Stimulated activated CD8-positive, alpha-beta memory T cell treated with anti-CD3 and anti-CD28 coated beads, Interleukin-15, amount 100 ng/mL, for 24 hours (primary cell): ENCODE results near the gene MMP17.

Source experiments
- DNase-seq: peaks from one replicate; pipeline ENCODE4 v3.0.0-alpha.2; 2020; ENCODE audit warnings: low read depth

MMP17 gene

DNA sequence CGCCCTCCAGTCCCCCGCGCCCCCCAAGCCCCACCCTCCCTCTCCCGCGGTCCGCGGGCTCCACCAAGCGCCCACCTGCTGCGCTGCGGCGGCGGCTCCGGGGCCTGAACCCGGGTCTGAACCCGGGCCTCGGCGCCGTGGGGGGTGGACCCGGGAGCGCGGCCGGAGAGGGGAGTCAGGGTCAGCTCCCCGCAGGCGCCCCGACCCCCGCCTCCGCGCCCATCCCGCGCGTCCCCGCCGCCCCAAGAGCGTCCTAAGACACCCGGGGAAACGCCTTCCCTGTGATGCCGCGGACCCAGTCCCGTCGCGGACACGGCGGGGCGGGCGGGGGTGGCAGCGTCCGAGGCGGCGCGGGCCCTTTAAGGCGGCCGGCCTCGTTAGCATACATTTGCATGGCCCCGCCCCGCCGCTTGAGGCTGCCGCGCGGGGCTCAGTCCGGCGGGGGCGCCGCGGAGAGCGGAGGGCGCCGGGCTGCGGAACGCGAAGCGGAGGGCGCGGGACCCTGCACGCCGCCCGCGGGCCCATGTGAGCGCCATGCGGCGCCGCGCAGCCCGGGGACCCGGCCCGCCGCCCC, at the start of gene MMP17:
Gene MMP17 (plus strand): TSS at position 433 of the 574 bp plus-strand sequence. CDS start 102 bp downstream, at position 535.
- no peak for DNase-seq

DNA sequence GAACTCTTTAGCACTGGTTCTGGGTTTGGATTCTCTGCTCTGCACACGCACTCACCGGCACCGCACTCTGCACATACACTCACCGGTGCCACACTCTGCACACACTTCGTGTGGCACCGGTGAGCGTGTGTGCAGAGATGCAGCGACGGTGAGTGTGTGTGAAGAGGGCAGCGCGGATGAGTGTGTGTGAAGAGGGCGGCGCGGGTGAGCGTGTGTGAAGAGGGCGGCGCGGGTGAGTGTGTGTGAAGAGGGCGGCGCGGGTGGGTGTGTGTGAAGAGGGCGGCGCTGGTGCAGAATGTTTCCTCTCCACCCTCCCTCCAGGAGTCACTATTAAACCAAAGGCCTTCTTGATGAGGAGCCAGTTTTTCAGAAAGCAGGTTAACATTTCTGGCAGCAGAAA, 49.2 kb upstream of the MMP17 start:
- no peak for DNase-seq

DNA sequence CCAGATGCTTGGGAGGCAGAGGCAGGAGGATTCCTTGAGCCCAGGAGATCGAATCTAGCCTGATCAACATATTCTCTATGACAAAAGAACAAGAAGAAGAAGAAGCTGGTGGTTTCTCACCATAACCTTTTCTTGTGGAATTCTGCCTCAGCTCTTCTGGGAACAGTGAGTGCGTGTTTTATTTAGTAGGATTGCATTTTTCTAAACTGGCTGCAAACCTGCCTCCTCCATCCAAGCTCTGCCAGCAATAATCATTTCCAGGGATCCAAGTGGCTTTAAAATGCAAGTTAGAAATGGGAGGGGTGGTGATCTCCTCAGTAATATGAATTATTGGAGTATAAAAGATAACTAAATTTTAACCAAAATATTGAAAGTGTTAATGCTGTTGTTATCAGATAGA, 46.1 kb upstream of the MMP17 start:
- DNase-seq: no peak

DNA sequence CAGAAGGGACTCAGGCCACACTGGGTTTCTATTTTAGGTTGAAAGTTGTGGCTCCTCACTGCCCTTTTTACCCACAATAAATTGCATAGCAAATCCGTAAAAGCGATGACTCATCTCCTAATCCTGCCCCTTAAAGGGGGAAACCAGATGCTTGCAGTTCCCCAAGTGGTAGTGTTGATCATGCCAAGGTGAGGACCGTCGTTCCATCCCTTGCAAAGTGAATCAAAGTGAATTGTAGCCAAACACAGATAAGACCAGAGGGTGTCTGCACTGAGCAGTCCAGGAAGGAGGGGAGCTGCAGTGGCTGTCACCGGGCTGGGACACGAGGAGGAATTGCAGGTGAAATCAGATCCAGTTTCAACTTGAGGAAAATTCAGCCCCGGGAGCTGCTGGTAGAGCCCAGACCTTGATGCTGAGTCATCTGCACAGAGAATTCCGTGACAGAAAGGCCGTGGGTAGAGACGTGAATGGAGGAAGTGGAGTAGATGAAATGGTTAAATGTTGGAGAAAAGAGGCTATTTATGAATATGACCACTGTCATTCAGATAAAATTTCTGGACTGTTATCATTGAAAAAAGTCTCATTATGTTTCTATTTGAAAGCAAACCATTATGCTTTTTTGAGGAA, 44.2 kb upstream of the MMP17 start:
- no peak for DNase-seq

DNA sequence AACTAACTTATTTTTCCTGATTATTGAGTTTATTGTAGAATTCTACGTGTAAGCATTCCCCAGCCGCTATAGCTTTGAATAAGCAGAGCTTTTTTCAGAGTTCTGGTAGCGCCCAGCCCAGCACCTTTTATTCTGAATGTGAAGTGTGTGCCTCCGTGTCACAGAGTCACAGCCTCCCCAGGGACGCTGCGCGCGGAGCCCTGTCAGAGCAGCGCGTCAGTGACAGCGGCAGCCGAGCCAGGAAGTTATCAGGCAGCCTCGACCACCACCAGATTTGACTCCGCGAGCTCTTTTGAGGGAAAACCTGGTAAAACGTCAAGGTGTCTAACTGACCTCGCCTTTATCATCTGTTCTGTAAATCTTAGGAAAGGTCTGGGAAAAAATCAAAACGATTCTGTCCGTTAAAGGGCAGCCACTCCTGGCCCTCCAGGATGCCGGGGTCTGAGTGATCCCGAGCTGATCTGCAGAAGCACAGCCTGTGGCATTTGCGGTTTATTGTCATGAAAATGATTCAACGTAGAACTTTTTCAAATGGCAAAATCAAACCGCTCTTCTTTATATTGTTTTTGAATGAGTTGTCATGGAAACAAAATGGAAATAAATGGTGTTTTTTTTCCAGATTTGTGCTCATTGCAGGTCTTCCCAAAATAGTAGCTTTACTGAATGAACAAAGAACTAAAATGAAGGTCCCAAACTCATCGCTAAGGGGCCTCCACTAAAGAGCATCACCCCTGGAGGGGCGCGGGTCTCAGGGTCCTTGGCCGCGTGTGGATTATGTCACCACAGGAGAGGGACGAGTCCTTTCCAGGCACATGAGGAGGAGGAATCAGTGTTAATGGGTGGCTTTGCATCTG, 43.1 kb upstream of the MMP17 start:
- no peak for DNase-seq

DNA sequence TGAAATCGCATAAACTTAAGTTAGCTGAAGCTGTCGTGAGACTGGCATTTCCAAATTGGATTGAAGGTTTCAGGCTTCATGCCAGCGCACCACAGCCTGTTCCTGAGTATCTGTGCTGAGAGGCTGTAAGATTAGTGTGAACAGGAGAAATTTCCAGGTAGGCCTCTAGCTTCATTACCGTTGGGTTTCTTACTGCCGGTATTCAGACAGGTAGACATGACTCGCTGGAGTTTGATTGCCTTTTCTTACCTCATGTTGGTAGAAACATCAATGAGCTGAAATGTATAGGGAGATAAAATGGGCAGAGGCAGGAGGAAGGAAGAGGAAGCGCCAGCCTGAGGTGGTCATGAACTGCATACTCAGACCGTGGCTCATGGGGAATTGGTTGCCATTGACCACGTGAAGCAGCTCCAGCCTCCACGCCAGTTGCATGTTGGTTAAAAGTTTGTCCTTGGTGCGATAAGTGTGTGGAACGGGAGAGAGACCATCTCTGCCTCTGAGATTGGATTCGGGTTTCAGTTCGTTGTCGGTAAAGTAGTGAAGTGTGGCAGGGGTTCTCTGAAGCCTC, 42.3 kb upstream of the MMP17 start:
- DNase-seq: no peak

DNA sequence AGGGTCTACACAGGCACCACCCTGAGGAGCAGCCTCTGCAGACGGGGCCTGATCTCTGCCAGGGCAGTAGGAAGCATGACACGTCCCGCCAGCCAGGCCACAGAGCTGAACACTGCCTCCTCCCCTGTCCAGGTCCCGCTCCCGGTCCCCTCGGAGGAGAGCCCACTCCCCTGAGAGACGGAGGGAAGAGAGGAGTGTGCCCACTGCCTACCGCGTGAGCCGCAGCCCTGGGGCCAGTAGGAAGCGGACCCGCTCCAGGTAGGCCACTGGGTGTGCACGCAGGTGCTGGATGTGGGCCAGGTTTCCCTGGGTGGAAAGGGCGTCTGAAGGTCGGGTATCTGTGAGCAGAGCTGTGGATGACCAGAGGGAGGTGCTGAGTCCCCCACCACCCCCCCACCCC, 41.9 kb upstream of the MMP17 start:
- no peak for DNase-seq

DNA sequence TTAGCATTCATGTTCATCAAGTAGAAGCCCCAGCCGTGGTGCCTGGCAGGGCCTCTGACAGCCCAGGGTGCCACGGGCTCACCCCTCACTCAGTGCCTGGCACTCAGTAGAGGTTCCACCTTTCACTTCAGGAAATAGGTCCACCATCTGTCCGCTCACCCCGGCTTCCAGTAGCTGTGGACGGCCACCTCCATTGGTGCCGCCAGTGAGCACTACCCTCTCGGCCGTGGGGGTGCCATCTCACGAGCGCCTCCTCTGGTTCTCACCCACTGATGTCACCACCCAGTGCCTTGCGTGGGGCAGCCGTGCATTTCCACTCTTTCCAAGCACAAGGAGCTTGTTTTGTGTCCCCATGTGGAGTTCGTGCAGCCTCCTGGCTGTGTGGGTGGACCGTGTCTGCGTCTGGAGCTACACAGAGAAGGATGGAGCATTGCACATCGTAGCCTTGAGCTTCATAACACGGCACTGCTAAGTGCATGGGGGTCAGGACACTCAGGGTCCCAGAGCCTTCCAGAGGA, 41.0 kb upstream of the MMP17 start:
- no peak for DNase-seq

DNA sequence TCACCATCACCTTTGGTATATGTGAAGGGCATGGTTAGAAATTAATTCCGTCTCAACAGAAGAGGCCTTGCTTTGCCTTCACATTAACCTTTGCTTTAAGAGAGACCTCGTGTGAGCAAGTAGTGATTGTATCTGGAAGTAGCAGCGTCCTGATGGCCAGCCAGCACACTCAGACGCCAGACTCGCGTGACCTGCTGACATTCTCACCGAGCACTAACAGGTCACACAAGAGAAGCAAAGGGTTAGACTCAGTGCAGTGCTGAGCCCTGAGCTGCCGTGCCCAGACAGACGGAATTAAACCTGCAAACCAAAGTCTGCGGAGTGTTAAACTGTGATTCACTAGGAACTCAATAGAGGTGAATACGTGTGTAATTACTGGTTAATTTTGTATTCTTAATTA, 40.1 kb upstream of the MMP17 start:
- no peak for DNase-seq

DNA sequence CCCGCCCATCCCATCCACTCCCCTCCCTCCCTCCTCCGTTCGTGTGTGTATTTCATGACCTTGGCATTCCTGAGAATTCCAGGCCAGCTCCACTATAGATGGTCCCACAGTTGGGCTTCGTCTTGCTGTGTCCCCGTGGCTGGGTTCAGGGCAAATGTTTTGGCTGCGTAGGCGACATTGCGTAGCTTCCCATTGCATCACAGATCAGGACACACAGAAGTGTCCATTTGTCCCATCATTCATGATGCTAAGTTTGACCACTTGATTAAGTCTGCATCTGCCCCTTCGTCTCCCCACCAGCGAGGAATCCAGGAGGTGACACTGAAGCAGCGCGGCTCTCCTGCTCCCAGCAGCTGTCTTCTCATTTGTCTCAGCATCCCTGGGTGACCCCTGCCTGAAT, 38.6 kb upstream of the MMP17 start:
- DNase-seq: no peak

DNA sequence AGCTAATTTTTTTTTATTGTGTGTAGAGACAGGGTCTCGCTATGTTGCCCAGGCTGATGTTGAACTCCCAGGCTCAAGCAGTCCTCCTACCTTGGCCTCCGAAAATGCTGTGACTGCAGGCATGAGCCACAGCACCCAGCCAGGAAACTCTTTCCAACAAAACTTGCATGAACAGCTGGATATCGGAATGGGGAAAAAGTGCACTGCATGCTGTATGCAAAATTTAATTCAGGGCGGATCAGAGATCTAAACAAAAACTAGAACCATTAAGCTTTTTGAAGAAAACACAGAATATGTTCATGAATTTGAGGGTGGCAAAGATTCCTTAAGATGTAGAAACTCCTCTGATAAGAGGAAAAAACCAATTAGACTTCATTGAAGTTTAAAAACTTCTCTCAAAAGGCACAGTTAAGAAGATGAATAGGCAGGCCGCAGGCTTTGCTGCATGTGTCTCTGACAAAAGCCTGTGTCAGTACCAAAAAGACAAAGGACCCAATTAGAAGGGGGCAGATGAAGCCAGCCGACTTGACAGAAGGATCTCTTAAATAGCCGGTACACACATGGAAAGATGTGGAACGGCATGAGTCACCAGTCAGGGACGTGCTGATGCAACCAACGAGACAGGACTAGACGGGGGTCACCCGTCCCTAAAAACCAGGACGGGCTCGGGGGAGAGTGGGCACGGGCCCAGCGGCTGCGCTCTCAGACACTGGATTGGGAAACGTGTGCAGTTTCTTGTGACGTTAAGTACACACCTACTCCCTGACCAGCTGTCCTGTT, 34.8 kb upstream of the MMP17 start:
- DNase-seq: no peak

DNA sequence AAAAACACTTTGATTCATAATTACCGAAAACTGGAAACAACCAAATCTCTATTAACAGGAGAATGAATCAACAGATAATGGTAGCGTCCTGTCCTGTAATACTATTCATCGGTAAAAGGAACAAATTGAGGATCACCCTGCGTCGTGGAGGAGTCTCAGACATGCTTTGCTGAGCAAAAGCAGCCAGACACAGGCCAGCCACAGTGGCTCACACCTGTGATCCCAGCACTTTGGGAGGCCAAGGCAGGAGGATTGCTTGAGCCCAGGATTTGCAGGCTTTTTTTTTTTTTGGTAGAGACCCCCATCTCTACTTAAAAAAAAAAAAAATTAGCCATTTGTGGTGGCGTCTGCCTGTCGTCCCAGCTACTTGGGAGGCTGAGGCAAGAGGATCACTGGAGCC, 34.1 kb upstream of the MMP17 start:
- DNase-seq: no peak

DNA sequence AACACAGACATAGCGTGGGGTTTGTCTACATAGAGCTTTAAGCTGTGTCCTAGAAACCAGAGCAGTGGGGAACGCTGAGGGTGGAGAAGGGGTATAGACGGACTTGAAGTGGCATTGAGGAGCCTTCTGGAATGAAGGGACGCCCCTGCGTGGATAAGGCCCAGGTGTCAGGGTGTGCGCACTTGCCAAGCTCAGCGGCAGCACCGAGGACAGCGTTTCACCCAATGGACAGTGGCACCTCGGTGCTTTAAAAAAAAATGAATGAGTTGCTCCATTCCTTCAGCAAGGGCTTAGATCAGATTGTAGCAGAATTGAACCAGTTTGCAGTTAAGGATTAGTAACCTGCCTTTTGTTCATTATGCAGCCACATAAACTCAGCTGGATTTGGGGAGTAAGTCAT, 33.6 kb upstream of the MMP17 start:
- no peak for DNase-seq

DNA sequence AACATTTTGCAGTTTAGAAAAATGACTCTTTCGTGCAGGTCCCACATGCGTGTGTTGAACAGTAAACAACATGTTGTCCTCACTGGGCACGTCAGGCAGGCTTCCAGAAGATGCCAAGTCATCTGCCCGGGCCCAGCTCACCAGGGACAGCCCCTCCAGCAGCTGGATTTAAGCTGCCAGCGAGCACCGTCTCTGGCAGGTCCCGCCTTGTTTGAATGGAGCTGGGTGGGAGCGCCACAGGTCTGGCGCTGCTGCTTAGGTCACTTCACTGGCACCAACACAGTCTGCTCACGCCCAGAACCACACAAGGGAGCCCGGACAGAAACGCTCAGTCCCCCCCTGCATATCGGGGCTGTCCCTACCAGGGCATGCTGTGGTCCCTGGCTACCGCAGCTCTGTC, 33.1 kb upstream of the MMP17 start:
- no peak for DNase-seq

DNA sequence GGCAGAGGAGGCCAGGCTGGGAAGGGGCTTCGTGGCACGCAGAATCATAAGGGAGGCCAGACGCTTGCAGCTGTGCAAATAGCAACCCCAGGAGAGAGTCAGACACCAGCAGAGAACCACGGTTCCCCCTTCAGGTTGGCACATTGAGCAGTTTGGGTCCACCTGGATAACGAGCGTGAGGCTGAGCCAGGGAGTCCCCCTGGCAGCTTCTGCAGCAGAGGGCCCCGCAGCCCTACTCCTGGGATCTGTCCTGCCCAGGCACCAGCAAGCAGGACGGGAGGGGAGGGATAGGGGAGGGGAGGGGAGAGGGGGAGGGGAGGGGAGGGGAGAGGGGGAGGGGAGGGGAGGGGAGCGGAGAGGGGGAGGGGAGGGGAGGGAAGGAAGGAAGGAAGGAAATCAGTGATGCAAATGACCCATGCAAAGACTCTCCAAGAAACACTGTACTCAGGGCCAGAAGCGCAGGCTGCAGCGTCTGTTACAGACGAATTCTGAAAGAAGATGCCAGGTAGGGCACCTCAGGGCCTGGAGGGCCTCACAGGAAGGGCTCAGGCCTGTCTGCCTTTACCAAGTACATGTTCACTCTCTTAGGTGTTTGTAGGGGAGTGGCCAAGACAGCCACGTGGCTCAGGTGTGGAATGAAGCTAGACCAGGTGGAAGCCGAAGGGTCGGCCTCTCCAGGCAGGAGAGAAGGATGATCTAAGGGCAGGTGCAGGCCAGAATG, 32.3 kb upstream of the MMP17 start:
- DNase-seq: no peak

DNA sequence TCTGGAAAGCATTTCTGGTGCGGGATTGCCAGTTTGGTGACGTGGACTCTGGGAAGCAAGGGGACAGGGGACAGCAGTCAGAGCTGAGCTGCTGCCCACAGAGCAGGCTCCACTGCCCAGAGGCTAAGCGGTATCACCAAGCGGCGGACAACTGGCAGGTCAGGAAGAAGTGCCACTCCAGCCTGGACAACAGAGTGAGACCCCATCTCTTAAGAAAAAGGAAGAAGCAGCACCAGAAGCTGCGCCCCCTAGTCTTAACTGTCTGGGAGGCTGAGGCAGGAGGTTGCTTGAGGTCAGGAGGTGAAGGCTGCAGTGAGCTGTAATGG, 31.8 kb upstream of the MMP17 start:
- no peak for DNase-seq

DNA sequence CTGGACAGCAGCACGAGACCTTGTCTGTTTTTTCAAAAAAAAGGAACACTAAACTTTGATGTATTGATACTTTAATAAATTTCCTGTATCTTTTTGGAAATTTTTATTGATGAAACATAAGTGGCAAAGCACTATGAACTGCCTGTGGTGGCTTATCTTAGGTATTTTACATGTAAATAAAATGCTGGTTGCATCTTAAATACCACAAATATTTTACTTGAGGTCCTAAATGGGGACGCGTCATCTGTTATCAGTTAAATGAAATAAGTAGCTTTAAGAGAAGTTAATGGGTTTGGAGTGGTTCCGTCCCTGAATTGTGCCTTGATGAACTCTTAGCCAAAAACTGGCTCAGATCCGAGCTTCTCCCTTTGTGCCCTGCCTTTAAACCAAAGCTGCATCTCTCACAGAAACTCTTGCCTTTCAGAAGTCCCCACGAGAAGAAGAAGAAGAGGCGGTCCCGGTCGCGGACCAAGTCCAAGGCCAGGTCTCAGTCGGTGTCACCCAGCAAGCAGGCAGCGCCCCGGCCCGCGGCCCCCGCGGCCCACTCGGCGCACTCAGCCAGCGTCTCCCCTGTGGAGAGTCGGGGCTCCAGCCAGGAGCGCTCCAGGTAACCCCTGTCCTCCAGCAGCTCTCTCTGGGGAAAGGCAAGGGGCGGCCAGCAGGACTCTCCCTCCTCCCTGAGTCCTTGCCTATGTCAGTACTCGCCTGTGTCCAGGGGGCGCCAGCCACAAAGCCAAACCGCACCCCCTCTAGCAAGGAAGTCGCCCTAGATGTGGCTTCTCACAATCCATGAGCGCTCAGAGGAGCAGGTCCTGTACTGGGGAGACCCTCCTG, 31.2 kb upstream of the MMP17 start:
- DNase-seq: no peak

DNA sequence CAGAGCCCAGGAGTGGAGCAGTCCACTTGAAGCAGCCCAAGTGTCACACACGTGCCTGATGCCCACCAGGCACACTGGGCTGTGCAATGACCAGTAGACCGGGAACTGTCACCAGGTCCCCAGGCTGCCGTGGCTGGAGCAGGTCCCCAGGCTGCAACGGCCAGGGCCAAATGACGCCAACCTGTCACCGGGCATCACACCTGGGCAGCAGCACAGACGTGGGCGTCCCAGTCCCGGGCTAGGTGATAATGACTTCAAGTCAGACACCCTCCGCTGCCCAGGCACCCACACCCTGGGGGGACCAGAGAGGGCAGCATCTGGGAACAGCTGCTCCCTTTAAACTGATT, 30.6 kb upstream of the MMP17 start:
- DNase-seq: no peak

DNA sequence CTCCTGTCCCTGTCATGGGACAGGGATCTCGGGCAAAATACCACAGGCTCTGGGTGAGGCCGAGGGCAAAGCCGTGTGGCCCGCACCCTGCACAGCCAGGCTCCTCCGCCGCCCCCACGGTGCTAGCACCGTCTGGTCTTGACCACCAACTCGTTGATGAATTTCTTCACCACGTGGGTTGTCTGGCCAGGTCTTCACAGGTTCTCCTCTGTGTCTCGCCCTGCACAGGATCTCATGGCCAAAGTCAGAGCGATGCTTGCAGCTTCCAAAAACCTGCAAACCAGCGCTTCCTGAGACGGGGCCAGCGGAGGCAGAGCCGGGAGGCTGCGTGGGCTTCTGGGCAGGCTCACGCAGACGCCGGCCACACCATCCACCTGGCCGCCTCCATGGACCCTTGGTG, 29.0 kb upstream of the MMP17 start:
- DNase-seq: no peak

DNA sequence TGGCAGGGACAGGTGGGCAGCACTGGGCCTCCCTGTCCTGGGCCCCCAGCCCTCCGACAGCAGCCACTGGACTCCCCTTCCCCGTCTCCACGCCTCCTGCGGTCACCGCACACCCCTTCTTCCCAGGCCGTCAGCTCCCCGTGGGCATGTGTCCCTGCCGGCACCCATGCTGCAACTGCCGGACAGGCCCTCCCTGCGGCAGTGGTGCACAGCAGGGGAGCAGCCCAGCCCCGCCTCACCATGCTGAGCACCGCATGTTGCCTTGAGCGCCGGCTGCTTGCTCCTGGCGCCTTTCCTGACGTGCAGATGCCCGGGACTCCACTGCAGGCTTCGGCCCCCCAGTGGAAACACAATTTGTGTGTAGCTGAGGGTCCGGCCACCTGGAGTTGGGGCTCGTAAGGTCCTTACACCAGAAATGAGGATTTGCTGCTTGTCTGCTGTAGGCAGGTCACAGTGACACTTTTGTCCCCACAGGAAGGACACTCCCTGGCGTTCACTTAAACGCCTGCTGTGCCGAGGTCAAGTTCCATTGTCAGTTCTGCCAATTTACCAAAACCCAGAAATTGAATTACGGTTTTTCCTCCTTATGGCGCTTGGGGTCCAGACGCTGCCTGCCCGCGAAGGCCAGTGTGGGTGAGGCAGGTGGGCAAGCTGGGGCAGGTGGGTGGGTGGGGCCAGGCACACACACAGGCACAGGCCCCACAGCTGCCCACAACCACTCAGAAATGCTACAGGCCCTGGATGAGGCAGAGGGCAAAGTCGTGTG, 28.2 kb upstream of the MMP17 start:
- DNase-seq: no peak
